Activated gamma-delta T cell treated with Interleukin-2 at 50 U/mL for 16 hours (primary cell): ENCODE results near the gene ARHGEF28.

ENCODE experiments used
- DNase-seq: peaks from one replicate; pipeline ENCODE4 v3.0.0-alpha.2; 2020

The ARHGEF28 gene

GRCh38 chr5:73913971-73914370 lies 288.0 kb downstream of the ARHGEF28 start:
- DNase-seq = no peak

GRCh38 chr5:73915345-73915744 lies 289.3 kb downstream of the ARHGEF28 start:
- DNase-seq = no peak

- no peak for DNase-seq
Observed at GRCh38 chr5:73917433-73917832, 291.4 kb downstream of the ARHGEF28 start.

GRCh38 chr5:73917891-73918290 lies 291.9 kb downstream of the ARHGEF28 start:
- DNase-seq = no peak

- no peak for DNase-seq
Observed at GRCh38 chr5:73918791-73919221, 292.8 kb downstream of the ARHGEF28 start.

- DNase-seq = no peak
Observed at GRCh38 chr5:73921741-73922140, 295.7 kb downstream of the ARHGEF28 start.

GRCh38 chr5:73922224-73922623 lies 296.2 kb downstream of the ARHGEF28 start:
- no peak for DNase-seq

- no peak for DNase-seq
Observed at GRCh38 chr5:73922875-73923557, 297.0 kb downstream of the ARHGEF28 start.

GRCh38 chr5:73928476-73929070 lies 302.6 kb downstream of the ARHGEF28 start:
- no peak for DNase-seq

- DNase-seq = no peak
Observed at GRCh38 chr5:73935719-73936118, 309.7 kb downstream of the ARHGEF28 start.

- no peak for DNase-seq
Observed at GRCh38 chr5:73938280-73938937, 312.4 kb downstream of the ARHGEF28 start.

GRCh38 chr5:73938938-73939320 lies 312.9 kb downstream of the ARHGEF28 start:
- DNase-seq = no peak

- DNase-seq = no peak
Observed at GRCh38 chr5:73939557-73939956, 313.6 kb downstream of the ARHGEF28 start.

GRCh38 chr5:73940026-73940425 lies 314.0 kb downstream of the ARHGEF28 start:
- no peak for DNase-seq

GRCh38 chr5:73940801-73941200 lies 314.8 kb downstream of the ARHGEF28 start:
- DNase-seq = no peak

GRCh38 chr5:73942783-73943182 lies 316.8 kb downstream of the ARHGEF28 start:
- DNase-seq = no peak

GRCh38 chr5:73943397-73943796 lies 317.4 kb downstream of the ARHGEF28 start:
- no peak for DNase-seq

GRCh38 chr5:73944581-73944980 lies 318.6 kb downstream of the ARHGEF28 start:
- DNase-seq = no peak

GRCh38 chr5:73945505-73945904 lies 319.5 kb downstream of the ARHGEF28 start:
- DNase-seq = no peak

- no peak for DNase-seq
Observed at GRCh38 chr5:73946278-73946677, 320.3 kb downstream of the ARHGEF28 start.

- DNase-seq = no peak
Observed at GRCh38 chr5:73946919-73947602, 321.1 kb downstream of the ARHGEF28 start.

GRCh38 chr5:73947906-73948640 lies 322.1 kb downstream of the ARHGEF28 start:
- DNase-seq = no peak

GRCh38 chr5:73948720-73949119 lies 322.7 kb downstream of the ARHGEF28 start:
- no peak for DNase-seq
